Neural cell (in vitro differentiated cells): ENCODE measurements around the gene PRTN3.

Experiments
- EP300 ChIP-seq: fragments of 450-650 bp; conservative IDR thresholded peaks from 2 replicates; pipeline ENCODE4 v1.6.1; 2014; ENCODE audit warnings: antibody characterized with exemption, mild to moderate bottlenecking, moderate library complexity; ENCODE audit not compliant: poor library complexity, severe bottlenecking
- EZH2 ChIP-seq: fragments of 200-600, 300-800 bp; shearing (Covaris generic), sonication (generic); IDR thresholded peaks from 2 replicates; pipeline ENCODE4 v1.6.1; 2014; ENCODE audit warnings: antibody characterized with exemption, low read length, borderline replicate concordance, mild to moderate bottlenecking; ENCODE audit not compliant: insufficient read depth, poor library complexity, severe bottlenecking
- MXI1 ChIP-seq: fragments of 450-650 bp; conservative IDR thresholded peaks from 2 replicates; pipeline ENCODE4 v1.6.1; 2014; ENCODE audit warnings: antibody characterized with exemption, mild to moderate bottlenecking; ENCODE audit not compliant: poor library complexity, severe bottlenecking
- POLR2AphosphoS5 ChIP-seq: IDR thresholded peaks from 2 replicates; pipeline ENCODE4 v1.6.1; 2012
- RAD21 ChIP-seq: fragments of 450-650 bp; conservative IDR thresholded peaks from 2 replicates; pipeline ENCODE4 v1.6.1; 2014; ENCODE audit warnings: antibody characterized with exemption, mild to moderate bottlenecking, moderate library complexity
- SMC3 ChIP-seq: fragments of 450-650 bp; conservative IDR thresholded peaks from 2 replicates; pipeline ENCODE4 v1.6.1; 2014; ENCODE audit warnings: antibody characterized with exemption, mild to moderate bottlenecking, moderate library complexity; ENCODE audit not compliant: poor library complexity
- TAF1 ChIP-seq: IDR thresholded peaks from 2 replicates; pipeline ENCODE4 v1.6.1; 2012; ENCODE audit warnings: low read depth
- TF ChIP-seq, protein P1 (sequence below): fragments of 450-650 bp; IDR thresholded peaks from 2 replicates; pipeline ENCODE4 v1.5.1; 2014; ENCODE audit warnings: antibody characterized with exemption, mild to moderate bottlenecking, moderate library complexity; ENCODE audit not compliant: poor library complexity, severe bottlenecking
- TF ChIP-seq, protein P2 (sequence below): IDR thresholded peaks from 2 replicates; pipeline ENCODE4 v1.6.1; 2012; ENCODE audit warnings: borderline replicate concordance

DNA sequence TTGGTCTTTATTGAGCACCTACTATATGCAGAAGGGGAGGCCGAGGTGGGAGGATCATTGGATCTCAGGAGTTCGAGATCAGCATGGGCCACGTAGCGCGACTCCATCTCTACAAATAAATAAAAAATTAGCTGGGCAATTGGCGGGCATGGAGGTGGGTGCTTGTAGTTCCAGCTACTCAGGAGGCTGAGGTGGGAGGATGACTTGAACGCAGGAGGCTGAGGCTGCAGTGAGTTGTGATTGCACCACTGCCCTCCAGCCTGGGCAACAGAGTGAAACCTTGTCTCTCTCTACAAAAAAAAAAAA lies 22.5 kb downstream of the PRTN3 start:
- TF ChIP-seq EZH2 = no peak
- TF ChIP-seq, protein P1, sequence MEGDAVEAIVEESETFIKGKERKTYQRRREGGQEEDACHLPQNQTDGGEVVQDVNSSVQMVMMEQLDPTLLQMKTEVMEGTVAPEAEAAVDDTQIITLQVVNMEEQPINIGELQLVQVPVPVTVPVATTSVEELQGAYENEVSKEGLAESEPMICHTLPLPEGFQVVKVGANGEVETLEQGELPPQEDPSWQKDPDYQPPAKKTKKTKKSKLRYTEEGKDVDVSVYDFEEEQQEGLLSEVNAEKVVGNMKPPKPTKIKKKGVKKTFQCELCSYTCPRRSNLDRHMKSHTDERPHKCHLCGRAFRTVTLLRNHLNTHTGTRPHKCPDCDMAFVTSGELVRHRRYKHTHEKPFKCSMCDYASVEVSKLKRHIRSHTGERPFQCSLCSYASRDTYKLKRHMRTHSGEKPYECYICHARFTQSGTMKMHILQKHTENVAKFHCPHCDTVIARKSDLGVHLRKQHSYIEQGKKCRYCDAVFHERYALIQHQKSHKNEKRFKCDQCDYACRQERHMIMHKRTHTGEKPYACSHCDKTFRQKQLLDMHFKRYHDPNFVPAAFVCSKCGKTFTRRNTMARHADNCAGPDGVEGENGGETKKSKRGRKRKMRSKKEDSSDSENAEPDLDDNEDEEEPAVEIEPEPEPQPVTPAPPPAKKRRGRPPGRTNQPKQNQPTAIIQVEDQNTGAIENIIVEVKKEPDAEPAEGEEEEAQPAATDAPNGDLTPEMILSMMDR = no peak
- no peak for TF ChIP-seq TAF1
- TF ChIP-seq, protein P2, sequence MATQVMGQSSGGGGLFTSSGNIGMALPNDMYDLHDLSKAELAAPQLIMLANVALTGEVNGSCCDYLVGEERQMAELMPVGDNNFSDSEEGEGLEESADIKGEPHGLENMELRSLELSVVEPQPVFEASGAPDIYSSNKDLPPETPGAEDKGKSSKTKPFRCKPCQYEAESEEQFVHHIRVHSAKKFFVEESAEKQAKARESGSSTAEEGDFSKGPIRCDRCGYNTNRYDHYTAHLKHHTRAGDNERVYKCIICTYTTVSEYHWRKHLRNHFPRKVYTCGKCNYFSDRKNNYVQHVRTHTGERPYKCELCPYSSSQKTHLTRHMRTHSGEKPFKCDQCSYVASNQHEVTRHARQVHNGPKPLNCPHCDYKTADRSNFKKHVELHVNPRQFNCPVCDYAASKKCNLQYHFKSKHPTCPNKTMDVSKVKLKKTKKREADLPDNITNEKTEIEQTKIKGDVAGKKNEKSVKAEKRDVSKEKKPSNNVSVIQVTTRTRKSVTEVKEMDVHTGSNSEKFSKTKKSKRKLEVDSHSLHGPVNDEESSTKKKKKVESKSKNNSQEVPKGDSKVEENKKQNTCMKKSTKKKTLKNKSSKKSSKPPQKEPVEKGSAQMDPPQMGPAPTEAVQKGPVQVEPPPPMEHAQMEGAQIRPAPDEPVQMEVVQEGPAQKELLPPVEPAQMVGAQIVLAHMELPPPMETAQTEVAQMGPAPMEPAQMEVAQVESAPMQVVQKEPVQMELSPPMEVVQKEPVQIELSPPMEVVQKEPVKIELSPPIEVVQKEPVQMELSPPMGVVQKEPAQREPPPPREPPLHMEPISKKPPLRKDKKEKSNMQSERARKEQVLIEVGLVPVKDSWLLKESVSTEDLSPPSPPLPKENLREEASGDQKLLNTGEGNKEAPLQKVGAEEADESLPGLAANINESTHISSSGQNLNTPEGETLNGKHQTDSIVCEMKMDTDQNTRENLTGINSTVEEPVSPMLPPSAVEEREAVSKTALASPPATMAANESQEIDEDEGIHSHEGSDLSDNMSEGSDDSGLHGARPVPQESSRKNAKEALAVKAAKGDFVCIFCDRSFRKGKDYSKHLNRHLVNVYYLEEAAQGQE = no peak
- no peak for TF ChIP-seq MXI1
- no peak for TF ChIP-seq EP300
- no peak for TF ChIP-seq POLR2AphosphoS5
- TF ChIP-seq SMC3 = no peak
- no peak for TF ChIP-seq RAD21
